DOHH2 (cell line): Measurements from ENCODE around the gene TDRKH.

Experiments used
- H3F3A ChIP-seq: fragments of 200-600 bp; sonication (generic), shearing (Covaris generic); 2 replicates; pipeline ENCODE4 v1.6.0; 2016; ENCODE audit warnings: antibody characterized with exemption, mild to moderate bottlenecking; ENCODE audit not compliant: control insufficient read depth, insufficient read depth
- H3K27ac ChIP-seq: fragments of 200-600 bp; sonication (generic); 2 replicates; pipeline ENCODE4 v1.5.1; 2014; ENCODE audit warnings: low read depth, mild to moderate bottlenecking, low read length, moderate library complexity
- H3K27me3 ChIP-seq: fragments of 200-600 bp; sonication (generic); 2 replicates; pipeline ENCODE4 v1.6.1; 2014; ENCODE audit warnings: mild to moderate bottlenecking, low read length, mixed read lengths; ENCODE audit not compliant: control insufficient read depth
- H3K36me3 ChIP-seq: fragments of 200-600 bp; sonication (generic); 2 replicates; pipeline ENCODE4 v1.6.1; 2014; ENCODE audit warnings: mild to moderate bottlenecking, low read length, moderate library complexity, mixed read lengths; ENCODE audit not compliant: control insufficient read depth
- H3K4me1 ChIP-seq: fragments of 200-600 bp; sonication (generic); 2 replicates; pipeline ENCODE4 v1.6.1; 2014; ENCODE audit warnings: mild to moderate bottlenecking, low read length, mixed read lengths; ENCODE audit not compliant: control insufficient read depth
- H3K4me2 ChIP-seq: fragments of 200-600 bp; sonication (generic); 2 replicates; pipeline ENCODE4 v1.6.0; 2014; ENCODE audit warnings: mild to moderate bottlenecking, low read length, moderate library complexity
- H3K4me3 ChIP-seq: fragments of 200-600 bp; sonication (generic); 2 replicates; pipeline ENCODE4 v1.5.1; 2014; ENCODE audit warnings: mild to moderate bottlenecking, low read length, mixed read lengths
- H3K79me2 ChIP-seq: fragments of 200-600 bp; sonication (generic); 2 replicates; pipeline ENCODE4 v1.6.1; 2014; ENCODE audit warnings: mild to moderate bottlenecking, low read length, mixed read lengths; ENCODE audit not compliant: control insufficient read depth
- H3K9me2 ChIP-seq: fragments of 200-600 bp; sonication (generic); replicated peaks from 2 replicates; pipeline ENCODE4 v1.6.1; 2014; ENCODE audit warnings: mild to moderate bottlenecking, low read length, mixed read lengths; ENCODE audit not compliant: control insufficient read depth
- H3K9me3 ChIP-seq: fragments of 200-600 bp; sonication (generic); 2 replicates; pipeline ENCODE4 v1.6.1; 2014; ENCODE audit warnings: antibody characterized with exemption, low read length, mixed read lengths; ENCODE audit not compliant: control insufficient read depth, insufficient read depth
- H4K20me1 ChIP-seq: fragments of 200-600 bp; sonication (generic); 2 replicates; pipeline ENCODE4 v1.6.0; 2014; ENCODE audit warnings: low read depth, mild to moderate bottlenecking, antibody characterized with exemption, low read length, moderate library complexity; ENCODE audit not compliant: control insufficient read depth, insufficient read depth
- EZH2phosphoT487 ChIP-seq: fragments of 200-600 bp; sonication (generic); IDR thresholded peaks from 2 replicates; pipeline ENCODE4 v1.6.1; 2017; ENCODE audit warnings: borderline replicate concordance, mild to moderate bottlenecking, antibody characterized with exemption, low read length, moderate library complexity, mixed read lengths
- TF ChIP-seq, protein P1 (sequence below): fragments of 200-600 bp; sonication (generic); IDR thresholded peaks from one replicate; pipeline ENCODE4 v1.5.1; 2014; ENCODE audit warnings: antibody characterized with exemption, mild to moderate bottlenecking, low read depth, low read length; ENCODE audit not compliant: poor library complexity, severe bottlenecking

Gene TDRKH

DNA sequence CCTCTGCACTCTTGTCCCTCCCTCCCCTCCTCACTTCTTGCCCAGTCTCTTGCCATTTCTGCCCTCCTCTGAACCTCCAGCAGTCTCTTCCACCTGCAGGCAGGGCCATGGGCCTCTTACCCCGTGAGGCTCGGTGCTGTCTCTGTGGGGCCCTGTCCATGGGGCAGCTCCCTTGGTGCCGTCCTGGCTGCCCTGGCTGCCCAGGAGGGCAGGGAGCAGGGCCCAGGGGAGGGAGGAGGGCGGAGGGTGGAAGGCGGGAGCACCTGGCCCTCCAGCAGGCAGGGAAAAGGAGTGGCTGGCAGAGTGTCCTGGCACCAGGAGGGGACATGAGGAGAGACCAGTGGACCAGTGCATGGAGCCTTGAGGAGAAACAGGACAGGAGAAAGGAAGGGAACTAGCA, 41.3 kb upstream of the TDRKH start, which contains the start of gene RORC:
TSS of gene RORC (minus strand) at position 198 of the 400 bp plus-strand sequence. CDS start at position 160, 38 bp downstream.
- Histone ChIP-seq H3K79me2 (no peaks in the 10 kb centered on the region), H3K9me3 (no peaks in the 10 kb centered on the region), H3K36me3 (no peaks in the 10 kb centered on the region), H3K4me3 (no peak within 1 kb of the TSS), H3F3A (no peaks in the 10 kb centered on the region), H3K27me3 (peaks cover 10% of the 10 kb centered on the region; the same call in 1 of the 2 replicates), H3K4me2 (no peak within 1 kb of the TSS), H3K27ac (no peak within 1 kb of the TSS), H4K20me1 (no peaks in the 10 kb centered on the region), H3K4me1 (peaks cover 4% of the 10 kb centered on the region; the same call in 1 of the 2 replicates), H3K9me2 (no peaks in the 10 kb centered on the region)
- no peak for TF ChIP-seq EZH2phosphoT487
- TF ChIP-seq, protein P1, sequence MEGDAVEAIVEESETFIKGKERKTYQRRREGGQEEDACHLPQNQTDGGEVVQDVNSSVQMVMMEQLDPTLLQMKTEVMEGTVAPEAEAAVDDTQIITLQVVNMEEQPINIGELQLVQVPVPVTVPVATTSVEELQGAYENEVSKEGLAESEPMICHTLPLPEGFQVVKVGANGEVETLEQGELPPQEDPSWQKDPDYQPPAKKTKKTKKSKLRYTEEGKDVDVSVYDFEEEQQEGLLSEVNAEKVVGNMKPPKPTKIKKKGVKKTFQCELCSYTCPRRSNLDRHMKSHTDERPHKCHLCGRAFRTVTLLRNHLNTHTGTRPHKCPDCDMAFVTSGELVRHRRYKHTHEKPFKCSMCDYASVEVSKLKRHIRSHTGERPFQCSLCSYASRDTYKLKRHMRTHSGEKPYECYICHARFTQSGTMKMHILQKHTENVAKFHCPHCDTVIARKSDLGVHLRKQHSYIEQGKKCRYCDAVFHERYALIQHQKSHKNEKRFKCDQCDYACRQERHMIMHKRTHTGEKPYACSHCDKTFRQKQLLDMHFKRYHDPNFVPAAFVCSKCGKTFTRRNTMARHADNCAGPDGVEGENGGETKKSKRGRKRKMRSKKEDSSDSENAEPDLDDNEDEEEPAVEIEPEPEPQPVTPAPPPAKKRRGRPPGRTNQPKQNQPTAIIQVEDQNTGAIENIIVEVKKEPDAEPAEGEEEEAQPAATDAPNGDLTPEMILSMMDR = no peak

DNA sequence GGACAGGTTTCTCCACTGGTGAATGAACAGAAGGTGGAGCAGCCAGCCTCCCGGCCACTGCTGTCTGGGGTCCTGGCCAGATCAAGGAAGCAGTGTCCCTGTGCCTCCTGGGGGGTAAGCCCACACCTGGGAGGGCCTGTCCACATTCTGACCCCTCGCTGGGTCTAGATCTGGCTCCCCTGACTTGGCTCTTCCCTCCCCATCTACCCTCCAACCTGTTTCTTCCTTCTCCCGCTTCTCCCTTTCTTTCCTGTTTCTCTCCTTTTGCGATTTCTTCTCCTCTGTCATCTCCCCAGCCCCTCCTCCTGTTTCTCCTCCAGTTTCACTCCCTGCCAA, 40.9 kb upstream of the TDRKH start:
- Histone ChIP-seq H3K36me3 (no peaks in the 10 kb centered on the region), H3K4me1 (peaks cover 4% of the 10 kb centered on the region; the same call in 1 of the 2 replicates), H3K4me2 (no peak overlapping the region), H3K27me3 (peaks cover 10% of the 10 kb centered on the region; the same call in 1 of the 2 replicates), H3K27ac (no peak overlapping the region), H3K9me3 (no peaks in the 10 kb centered on the region), H3F3A (no peaks in the 10 kb centered on the region), H3K4me3 (no peak overlapping the region), H4K20me1 (no peaks in the 10 kb centered on the region), H3K9me2 (no peaks in the 10 kb centered on the region), H3K79me2 (no peaks in the 10 kb centered on the region)
- no peak for TF ChIP-seq EZH2phosphoT487
- TF ChIP-seq, protein P1 = no peak

DNA sequence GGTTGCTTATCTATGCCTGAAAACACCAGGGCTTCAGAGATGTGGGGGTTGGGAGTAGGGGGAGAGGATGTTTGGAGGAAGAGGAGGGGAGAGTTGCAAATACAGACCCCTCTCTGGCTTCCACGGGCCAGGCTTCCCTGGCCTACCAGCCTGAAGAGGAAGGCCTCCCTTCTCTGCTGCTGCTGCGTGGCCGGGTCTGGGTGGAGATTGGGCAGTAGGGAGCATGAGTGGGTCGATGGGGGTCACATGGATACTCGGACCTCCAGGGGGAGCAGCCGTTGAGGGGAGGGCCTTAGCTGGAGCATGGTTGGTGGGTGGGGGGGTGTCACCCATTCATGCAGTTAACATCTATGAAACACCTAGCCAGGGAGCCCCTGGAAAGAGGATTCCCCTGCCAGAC, 39.8 kb upstream of the TDRKH start:
- TF ChIP-seq EZH2phosphoT487 = no peak
- TF ChIP-seq, protein P1 = no peak
- H3K4me3 ChIP-seq = no peak overlapping the region
- H3F3A ChIP-seq = no peaks in the 10 kb centered on the region
- H3K4me2 ChIP-seq = no peak overlapping the region
- H3K9me3 ChIP-seq = no peaks in the 10 kb centered on the region
- H3K9me2 ChIP-seq = no peaks in the 10 kb centered on the region
- peaks cover 4% of the 10 kb centered on the region; the same call in 1 of the 2 replicates for H3K4me1 ChIP-seq
- no peaks in the 10 kb centered on the region for H4K20me1 ChIP-seq
- H3K27ac ChIP-seq = no peak overlapping the region
- no peaks in the 10 kb centered on the region for H3K79me2 ChIP-seq
- H3K36me3 ChIP-seq = no peaks in the 10 kb centered on the region
- peaks cover 10% of the 10 kb centered on the region; the same call in 1 of the 2 replicates for H3K27me3 ChIP-seq
